SK-N-SH treated with all-trans-retinoic acid at 6 μM for 48 hours (cell line): ENCODE data around the gene GJB3.

Source experiments
- ARNTL ChIP-seq: fragments of 450-650 bp; formaldehyde crosslinking; IDR thresholded peaks from 2 replicates; pipeline ENCODE4 v1.5.0; 2020; ENCODE audit warnings: low read depth, mild to moderate bottlenecking, moderate library complexity, borderline replicate concordance
- CREB5 ChIP-seq: fragments of 250-450 bp; sonication (Bioruptor Pico); IDR thresholded peaks from 2 replicates; pipeline ENCODE4 v1.5.1; 2020; ENCODE audit warnings: low read depth, mild to moderate bottlenecking, moderate library complexity
- ESRRG ChIP-seq: fragments of 250-450 bp; sonication (Bioruptor Pico); IDR thresholded peaks from 2 replicates; pipeline ENCODE4 v1.6.1; 2021; ENCODE audit warnings: mild to moderate bottlenecking
- GLIS3 ChIP-seq: fragments of 250-450 bp; sonication (Bioruptor Pico); IDR thresholded peaks from 2 replicates; pipeline ENCODE4 v1.5.0; 2020; ENCODE audit warnings: mild to moderate bottlenecking, moderate library complexity
- ZFP30 ChIP-seq: fragments of 450-650 bp; formaldehyde crosslinking; IDR thresholded peaks from 2 replicates; pipeline ENCODE4 v1.5.0; 2022; ENCODE audit warnings: mild to moderate bottlenecking, moderate library complexity
- ZNF565 ChIP-seq: fragments of 450-650 bp; formaldehyde crosslinking; conservative IDR thresholded peaks from 2 replicates; pipeline ENCODE4 v1.5.0; 2020; ENCODE audit warnings: low read depth, mild to moderate bottlenecking, moderate library complexity
- ZNF8 ChIP-seq: fragments of 450-650 bp; formaldehyde crosslinking; IDR thresholded peaks from 2 replicates; pipeline ENCODE4 v1.5.0; 2020; ENCODE audit warnings: mild to moderate bottlenecking, moderate library complexity

DNA sequence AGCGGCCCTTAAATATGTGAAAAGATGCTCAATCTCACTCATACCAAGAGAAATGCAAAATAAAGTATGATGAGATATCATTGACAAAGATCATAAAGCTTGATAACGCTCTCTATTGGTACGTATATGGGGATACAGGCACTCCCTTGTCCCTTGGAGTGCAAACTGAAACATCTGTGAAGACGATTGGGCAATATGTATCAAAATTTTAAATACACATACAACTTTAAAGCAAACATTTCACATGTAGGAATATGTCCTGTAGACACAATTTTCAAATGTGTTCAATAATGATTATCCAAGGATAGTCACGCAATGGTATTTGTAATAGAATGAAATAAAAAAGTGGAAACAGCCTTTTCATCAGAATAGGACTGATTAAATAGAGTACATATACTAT is 2.0 kb upstream of the GJB3 start:
- TF ChIP-seq ZFP30 (no peak), GLIS3 (CRISPR knock-in tag) (no peak), ZNF8 (CRISPR knock-in tag) (no peak), CREB5 (no peak), ESRRG (CRISPR knock-in tag) (no peak), ARNTL (CRISPR knock-in tag) (no peak), ZNF565 (CRISPR knock-in tag) (no peak)
